Heart left ventricle (tissue), 16 donors: ENCODE data around the gene CACNG8. TPM values are rescaled to one million over a fixed set of nuclear protein-coding genes. Genes with fewer than 3 reads are reported as not detected.

ENCODE experiments used
- ATAC-seq, 4 donors: fragments of 200-7000 bp; cut with Tn5 transposase; one replicate each; pipeline ENCODE4 v1.9.1; 2020 to 2022; ENCODE audit warnings: moderate library complexity in 4 of 4, mild to moderate bottlenecking in 3 of 4, moderate number of reproducible peaks in 1 of 4
- DNase-seq, 5 donors: peaks; one replicate each; pipeline ENCODE4 v3.0.0-alpha.2; 2020
- H3K27ac ChIP-seq, 12 donors: fragments of 200-600 bp; sonication (generic) in 4 of 12; one replicate each; pipeline versions ENCODE4 v1.5.0 to v1.8.0; 2016 to 2022; ENCODE audit warnings: mild to moderate bottlenecking in 2 of 12
- H3K27me3 ChIP-seq, 9 donors: fragments of 200-600 bp; sonication (generic) in 2 of 9; one replicate each; pipeline versions ENCODE4 v1.5.1 to v1.8.0; 2016 to 2022; ENCODE audit warnings: mild to moderate bottlenecking in 3 of 9
- H3K36me3 ChIP-seq, 9 donors: fragments of 200-600 bp; sonication (generic) in 2 of 9; one replicate each; pipeline versions ENCODE4 v1.5.0 to v1.8.0; 2018 to 2022; ENCODE audit warnings: mild to moderate bottlenecking in 2 of 9
- H3K4me1 ChIP-seq, 12 donors: fragments of 200-600 bp; sonication (generic) in 4 of 12; one replicate each; pipeline versions ENCODE4 v1.5.0 to v1.8.0; 2016 to 2022; ENCODE audit warnings: mild to moderate bottlenecking in 3 of 12
- H3K4me3 ChIP-seq, 12 donors: fragments of 200-600 bp; sonication (generic) in 4 of 12; one replicate each; pipeline versions ENCODE4 v1.5.0 to v1.8.0; 2017 to 2022; ENCODE audit warnings: mild to moderate bottlenecking in 9 of 12, moderate library complexity in 4 of 12
- H3K9me3 ChIP-seq, 12 donors: fragments of 200-600 bp; sonication (generic) in 4 of 12; one replicate each; pipeline versions ENCODE4 v1.5.0 to v1.8.0; 2016 to 2022; ENCODE audit warnings: mild to moderate bottlenecking in 1 of 12
- POLR2A ChIP-seq, 2 donors: fragments of 450-650 bp; IDR thresholded peaks; one replicate each; pipeline ENCODE4 v1.6.1; 2017; ENCODE audit warnings: antibody characterized with exemption in 2 of 2, mild to moderate bottlenecking in 2 of 2, moderate library complexity in 2 of 2
- WGBS, 4 donors: extraction: QIAGEN DNeasy Blood & Tissue Kit in 2 of 4; methylation state at CpG; one replicate each; pipeline versions ENCODE4 v1.1.5 to v1.1.7; 2013 to 2018; 5-methylcytosine and 5-hydroxymethylcytosine counted together
- intact Hi-C, 10 donors: fragments of 100-400 bp; cut with DNase I; formaldehyde crosslinking; loops; one replicate each; pipeline versions ENCODE4 v1.11.1 to v1.14.2; 2022
- polyA plus RNA-seq, 2 donors: library from polyadenylated mRNA; stranded (reverse); fragments of 200-250 nt; gene quantifications; one replicate each; pipeline ENCODE4 v1.2.3, GENCODE V29; 2013
- total RNA-seq, 9 donors: library from RNA; depleted of rRNA in 2 of 9; stranded (reverse); fragments of >200 nt in 2 of 9; fragmentation: NEBNext Ultra II Directional in 3 of 9; extraction: Animal tissue kit (Norgen Biotek cat#: 25700) in 3 of 9; gene quantifications; one replicate each; pipeline versions ENCODE4 v1.1.0 to v1.2.4, GENCODE V29; 2016 to 2023
- TF ChIP-seq, protein P1 (sequence below), 12 donors: fragments of 200-600 bp; sonication (generic) in 4 of 12; IDR thresholded peaks; one replicate each; pipeline versions ENCODE4 v1.5.0 to v1.8.0; 2018 to 2022; ENCODE audit warnings: antibody characterized with exemption in 12 of 12, mild to moderate bottlenecking in 5 of 12
- donor health status: ischemic (EF 13 %, LVEDD 7.1; RV severe dilation, severe dysfunction).
- donor health status: healthy with polysubstance abuse.
- donor health status: DM: no; HTN: yes; CAD: no.
- donor health status: DM: no; HTN: no; CAD: no.
- donor health status: ischemic (EF 25% LVEDD 6.9; RV normal size, moderate dysfunction).
- donor health status: ischemic (EF 25% LVEDD 5.7; RV mildly dilated, moderate dysfunction).
- donor health status: healthy.
- donor health status: DM: yes; HTN: yes; CAD: no.
- donor health status: ischemic (EF 35%, LVEDD 5.7; RV mildly dilated, moderate dysfunction).
- donor health status: nonischemic (EF 11% LVEDD 7.7; RV severe dilation, severe dysfunction).
- donor health status: DM: yes; HTN: yes; CAD: no.
- donor health status: PGD.
- donor health status: ischemic (EF 29% LVEDD 5.4; RV normal size, mild dysfunction).
- donor health status: nonischemic (EF 23%, LVEDD 6.1; RV moderate dilation, normal function).

Gene CACNG8
- total and polyA plus RNA-seq, 11 donors: 0.02 to 0.22 (median 0.10) TPM; not detected in 4

DNA sequence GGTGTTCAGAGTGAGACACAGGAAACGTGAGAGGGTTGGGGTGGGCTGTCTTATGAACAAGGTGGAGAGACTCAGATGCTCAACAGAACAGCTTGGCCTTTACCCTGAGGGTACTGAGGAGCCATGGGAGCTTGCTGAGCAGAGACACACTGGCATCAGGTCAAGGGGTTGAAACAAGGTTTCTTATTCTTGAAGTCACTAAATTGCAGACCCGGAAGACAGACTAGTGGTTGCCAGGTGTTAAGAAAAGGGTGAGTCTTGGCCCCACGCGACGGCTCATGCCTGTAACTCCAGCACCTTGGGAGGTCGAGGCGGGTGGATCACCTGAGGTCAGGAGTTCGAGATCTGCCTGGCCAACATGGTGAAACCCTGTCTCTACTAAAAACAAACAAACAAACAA, 51.1 kb downstream of the CACNG8 start:
- Histone ChIP-seq H3K27ac (no peak overlapping the region), H3K36me3 (no peaks in the 10 kb centered on the region), H3K4me3 (no peak overlapping the region), H3K27me3 (peaks cover 0 to 61% (median 13%) of the 10 kb centered on the region in 9 donors), H3K4me1 (no peaks in the 10 kb centered on the region), H3K9me3 (no peaks in the 10 kb centered on the region)
- TF ChIP-seq POLR2A (IDR thresholded peaks at IDR 0.05): no peak
- TF ChIP-seq, protein P1, sequence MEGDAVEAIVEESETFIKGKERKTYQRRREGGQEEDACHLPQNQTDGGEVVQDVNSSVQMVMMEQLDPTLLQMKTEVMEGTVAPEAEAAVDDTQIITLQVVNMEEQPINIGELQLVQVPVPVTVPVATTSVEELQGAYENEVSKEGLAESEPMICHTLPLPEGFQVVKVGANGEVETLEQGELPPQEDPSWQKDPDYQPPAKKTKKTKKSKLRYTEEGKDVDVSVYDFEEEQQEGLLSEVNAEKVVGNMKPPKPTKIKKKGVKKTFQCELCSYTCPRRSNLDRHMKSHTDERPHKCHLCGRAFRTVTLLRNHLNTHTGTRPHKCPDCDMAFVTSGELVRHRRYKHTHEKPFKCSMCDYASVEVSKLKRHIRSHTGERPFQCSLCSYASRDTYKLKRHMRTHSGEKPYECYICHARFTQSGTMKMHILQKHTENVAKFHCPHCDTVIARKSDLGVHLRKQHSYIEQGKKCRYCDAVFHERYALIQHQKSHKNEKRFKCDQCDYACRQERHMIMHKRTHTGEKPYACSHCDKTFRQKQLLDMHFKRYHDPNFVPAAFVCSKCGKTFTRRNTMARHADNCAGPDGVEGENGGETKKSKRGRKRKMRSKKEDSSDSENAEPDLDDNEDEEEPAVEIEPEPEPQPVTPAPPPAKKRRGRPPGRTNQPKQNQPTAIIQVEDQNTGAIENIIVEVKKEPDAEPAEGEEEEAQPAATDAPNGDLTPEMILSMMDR (IDR thresholded peaks at IDR 0.05): no peak
- intact Hi-C loops: no loop called here
- 73 to 84% (median 78%) methylated on average over 8 of the region's 8 CpGs for WGBS, 4 donors
- ATAC-seq (no peak), DNase-seq (no peak)

DNA sequence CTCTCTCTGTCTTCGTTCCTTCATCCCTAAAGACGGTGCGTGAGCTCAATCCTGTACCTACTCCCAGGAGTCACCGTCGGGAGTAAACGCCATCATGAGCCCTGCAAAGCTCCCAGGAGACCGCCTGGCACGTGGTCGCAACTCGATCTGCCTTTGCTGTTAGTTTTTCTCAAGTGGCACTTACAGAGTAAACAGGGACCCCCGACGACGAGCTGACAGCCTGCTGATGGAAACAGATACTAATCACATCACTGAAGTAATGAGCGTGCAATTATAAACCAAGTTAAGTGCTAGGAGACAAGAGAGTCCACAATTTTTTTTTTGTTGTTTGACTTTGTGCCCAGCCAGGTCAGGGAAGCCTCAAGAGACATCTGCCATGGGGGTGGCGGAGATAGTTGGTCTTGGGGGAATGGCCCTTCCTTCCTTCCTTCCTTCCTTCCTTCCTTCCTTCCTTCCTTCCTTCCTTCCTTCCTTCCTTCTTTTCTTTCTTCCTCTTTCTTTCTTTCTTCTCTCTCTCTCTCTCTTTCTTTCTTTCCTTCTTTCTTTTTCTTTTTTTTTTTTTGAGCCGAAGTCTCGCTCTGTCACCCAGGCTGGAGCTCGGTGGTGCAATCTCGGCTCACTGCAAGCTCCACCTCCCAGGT, 52.3 kb downstream of the CACNG8 start:
- no peak for ATAC-seq
- peaks cover 0 to 49% (median 9%) of the 10 kb centered on the region in 9 donors for H3K27me3 ChIP-seq

DNA sequence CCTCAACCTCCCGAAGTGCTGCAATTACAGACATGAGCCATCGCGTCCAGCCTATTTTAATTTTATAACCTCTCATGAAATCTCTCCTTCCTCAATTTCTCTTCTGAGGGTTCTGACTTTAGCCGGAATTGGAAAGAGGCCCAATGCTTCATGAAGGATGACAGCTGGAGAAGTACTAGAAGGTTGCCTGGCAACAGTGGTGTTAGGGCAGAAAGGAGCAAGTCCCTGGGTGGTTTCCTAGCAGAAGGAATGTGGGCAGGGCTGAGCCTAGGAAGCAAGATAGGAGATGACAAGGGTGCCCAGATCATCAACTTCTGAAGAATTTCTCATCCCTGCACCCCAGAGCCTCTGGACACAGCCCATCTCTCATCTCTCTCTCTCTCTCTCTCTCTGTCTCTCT, 54.5 kb downstream of the CACNG8 start:
- H3K4me3 ChIP-seq: no peak overlapping the region
- DNase-seq (no peak), ATAC-seq (no peak)
- intact Hi-C loops: no loop called here
- 72 to 82% (median 76%) methylated on average over 4 of the region's 4 CpGs for WGBS, 4 donors
- no peaks in the 10 kb centered on the region for H3K9me3 ChIP-seq
- H3K27me3 ChIP-seq: peaks cover 0 to 32% (median 5%) of the 10 kb centered on the region in 9 donors
- H3K27ac ChIP-seq: no peak overlapping the region
- peaks cover 0 to 13% (median 0%) of the 10 kb centered on the region in 12 donors for H3K4me1 ChIP-seq
- no peak for TF ChIP-seq POLR2A (IDR thresholded peaks at IDR 0.05)
- TF ChIP-seq, protein P1 (IDR thresholded peaks at IDR 0.05): no peak
- no peaks in the 10 kb centered on the region for H3K36me3 ChIP-seq

More for the DNA sequence above, 52.3 kb downstream of the CACNG8 start:
- no peaks in the 10 kb centered on the region for H3K9me3 ChIP-seq
- no peak overlapping the region for H3K27ac ChIP-seq
- peaks cover 0 to 6% (median 0%) of the 10 kb centered on the region in 12 donors for H3K4me1 ChIP-seq
- H3K36me3 ChIP-seq: no peaks in the 10 kb centered on the region
- TF ChIP-seq, protein P1 (IDR thresholded peaks at IDR 0.05): no peak
- no peak for TF ChIP-seq POLR2A (IDR thresholded peaks at IDR 0.05)
- DNase-seq: no peak
- intact Hi-C loops: no loop called here
- no peak overlapping the region for H3K4me3 ChIP-seq
- WGBS, 4 donors: 39 to 53% (median 46%) methylated on average over 19 of the region's 19 CpGs

- Histone ChIP-seq H3K4me1 (peaks cover 0 to 29% (median 0%) of the 10 kb centered on the region in 12 donors), H3K27me3 (peaks cover 0 to 23% (median 9%) of the 10 kb centered on the region in 9 donors), H3K36me3 (no peaks in the 10 kb centered on the region), H3K27ac (no peak overlapping the region), H3K9me3 (no peaks in the 10 kb centered on the region), H3K4me3 (no peak overlapping the region)
- TF ChIP-seq POLR2A (IDR thresholded peaks at IDR 0.05): no peak
- TF ChIP-seq, protein P1 (IDR thresholded peaks at IDR 0.05): no peak
- intact Hi-C loops: loop anchor here (5.0 to 10.0 kb wide), 7 partner anchors 114 to 229 kb away; partner anchors contain the start of gene CACNG7 (in 8 of the 10)
- DNase-seq: no peak
- WGBS, 4 donors: 79 to 89% (median 84%) methylated on average over 8 of the region's 8 CpGs
- no peak for ATAC-seq
These were observed 58.6 kb downstream of the CACNG8 start for GRCh38 chr19:54021363-54021762.
